HL-60 (cell line): Measurements from ENCODE around the gene UBC.

ENCODE experiments used
- DNase-seq, 2 experiments: peaks; one replicate each; pipeline ENCODE4 v3.0.0-alpha.2; 2010 to 2020; ENCODE audit warnings: low read depth in 1 of 2, low spot score in 1 of 2
- H3K27ac ChIP-seq: fragments of 250-450 bp; sonication (Bioruptor Pico); replicated peaks from 2 replicates; pipeline ENCODE4 v1.5.1; 2020; ENCODE audit warnings: mild to moderate bottlenecking, moderate library complexity
- H3K27me3 ChIP-seq: fragments of 250-450 bp; sonication (Bioruptor Pico); 2 replicates; pipeline ENCODE4 v1.5.1; 2021; ENCODE audit warnings: mild to moderate bottlenecking, moderate library complexity; ENCODE audit not compliant: insufficient read depth, poor library complexity, severe bottlenecking
- H3K4me3 ChIP-seq: replicated peaks from 2 replicates; pipeline ENCODE4 v1.5.1; 2011; ENCODE audit warnings: mild to moderate bottlenecking, control low read depth, low read length; ENCODE audit not compliant: insufficient read depth
- CTCF ChIP-seq: IDR thresholded peaks from one replicate; pipeline ENCODE4 v1.5.1; 2011; ENCODE audit warnings: low read length, control low read depth, inconsistent platforms; ENCODE audit not compliant: insufficient read depth
- GABPA ChIP-seq: IDR thresholded peaks from 2 replicates; pipeline ENCODE4 v1.6.1; 2012; ENCODE audit warnings: low read depth
- POLR2AphosphoS5 ChIP-seq: IDR thresholded peaks from 2 replicates; pipeline ENCODE4 v1.6.1; 2012; ENCODE audit warnings: low read depth
- REST ChIP-seq: IDR thresholded peaks from 2 replicates; pipeline ENCODE4 v1.6.1; 2012; ENCODE audit warnings: low read depth; ENCODE audit not compliant: insufficient replicate concordance
- SPI1 ChIP-seq: IDR thresholded peaks from 2 replicates; pipeline ENCODE4 v1.6.1; 2012; ENCODE audit warnings: low read depth, mild to moderate bottlenecking, borderline replicate concordance

The UBC gene

GRCh38 chr12:124941170-124941527 lies 26.7 kb upstream of the UBC start:
- peak overlapping the region; percentile 16 for H3K4me3 ChIP-seq
- H3K27me3 ChIP-seq = no peaks in the 10 kb centered on the region
- no peak for TF ChIP-seq POLR2AphosphoS5
- TF ChIP-seq REST = no peak
- TF ChIP-seq CTCF = no peak
- TF ChIP-seq SPI1 = no peak
- TF ChIP-seq GABPA = no peak
- H3K27ac ChIP-seq = peak overlapping the region; percentile 78
- no peak for DNase-seq

GRCh38 chr12:124940393-124941169 lies 26.1 kb upstream of the UBC start:
- DNase-seq = peak; percentile 93 to 95
- Histone ChIP-seq H3K27me3 (no peaks in the 10 kb centered on the region), H3K4me3 (peak overlapping the region; percentile 47), H3K27ac (peak overlapping the region; percentile 78)
- peak; percentile 96 for TF ChIP-seq CTCF
- peak; percentile 70 for TF ChIP-seq POLR2AphosphoS5
- peak; percentile 95 for TF ChIP-seq SPI1
- TF ChIP-seq GABPA = 0 out of 2 replicates have a peak, but pooled peaks have one; percentile 39
- TF ChIP-seq REST = no peak

- Histone ChIP-seq H3K4me3 (peak overlapping the region; percentile 47), H3K27ac (peak overlapping the region; percentile 78), H3K27me3 (no peaks in the 10 kb centered on the region)
- TF ChIP-seq SPI1 (no peak), POLR2AphosphoS5 (no peak), GABPA (no peak), CTCF (no peak), REST (no peak)
- DNase-seq = no peak
Measured at GRCh38 chr12:124940143-124940392, 25.6 kb upstream of the UBC start.
